Measurements from ENCODE around the gene FBXO21. TPM values are rescaled to one million over a fixed set of nuclear protein-coding genes. Genes with fewer than 3 reads are reported as not detected.
"Not testable (repeated sequence)": the region's sequence is repeated elsewhere in the genome, so short reads cannot be mapped to it uniquely, and the experiment has no call there.

The FBXO21 gene
- total and polyA plus RNA-seq, 7 experiments from 2014 or later = 30.4 to 62.9 (median 51.4) TPM

GRCh38 chr12:117207675-117208074 lies 17.4 kb upstream of the FBXO21 start:
- ATAC-seq = no peak

GRCh38 chr12:117202556-117202955 lies 12.3 kb upstream of the FBXO21 start:
- intact Hi-C loops (cut with micrococcal nuclease) = no loop called here
- Histone ChIP-seq H3K4me3 (ENCODE audit: low read length) (no peak overlapping the region), H3K27ac (ENCODE audit: low read depth, low read length) (no peak overlapping the region), H3K9me3 (ENCODE audit: control insufficient read depth in 2 of 3, low read length in 3 of 3) (no peaks in the 10 kb centered on the region), H3K36me3 (ENCODE audit: control insufficient read depth in 2 of 3, insufficient read depth in 3 of 3, low read length in 3 of 3) (no peaks in the 10 kb centered on the region), H3K4me1 (ENCODE audit: control insufficient read depth in 2 of 2, insufficient read depth in 2 of 2, low read length in 2 of 2) (no peaks in the 10 kb centered on the region), H3K27me3 (ENCODE audit: control insufficient read depth in 2 of 2, insufficient read depth in 2 of 2, low read length in 2 of 2) (no peaks in the 10 kb centered on the region)
- CTCF ChIA-PET = no interaction called here
- H3K4me1 Mint-ChIP-seq = no peaks in the 10 kb centered on the region
- no peaks in the 10 kb centered on the region for H3K36me3 Mint-ChIP-seq
- peaks cover 0 to 2% (median 0%) of the 10 kb centered on the region in 11 donors for H3K9me3 Mint-ChIP-seq
- peaks cover 0 to 14% (median 9%) of the 10 kb centered on the region in 5 donors for H3K27me3 Mint-ChIP-seq
- POLR2A ChIA-PET = no interaction called here
- DNase-seq (no peak), ATAC-seq (no peak)
- H3K27ac Mint-ChIP-seq = no peak overlapping the region
- no peak overlapping the region for H3K4me3 Mint-ChIP-seq

More at GRCh38 chr12:117207675-117208074, 17.4 kb upstream of the FBXO21 start:
- Mint-ChIP-seq H3K36me3 (no peaks in the 10 kb centered on the region), H3K4me3 (no peak overlapping the region), H3K9me3 (peaks cover 0 to 2% (median 0%) of the 10 kb centered on the region in 11 donors), H3K4me1 (peaks cover 0 to 3% (median 0%) of the 10 kb centered on the region in 7 donors), H3K27ac (no peak overlapping the region), H3K27me3 (peaks cover 4 to 23% (median 13%) of the 10 kb centered on the region in 5 donors)
- Histone ChIP-seq H3K36me3 (ENCODE audit: control insufficient read depth in 2 of 3, insufficient read depth in 3 of 3, low read length in 3 of 3) (no peaks in the 10 kb centered on the region), H3K27me3 (ENCODE audit: control insufficient read depth in 2 of 2, insufficient read depth in 2 of 2, low read length in 2 of 2) (no peaks in the 10 kb centered on the region), H3K4me3 (ENCODE audit: low read length) (no peak overlapping the region), H3K27ac (ENCODE audit: low read depth, low read length) (no peak overlapping the region), H3K4me1 (ENCODE audit: control insufficient read depth in 2 of 2, insufficient read depth in 2 of 2, low read length in 2 of 2) (no peaks in the 10 kb centered on the region), H3K9me3 (ENCODE audit: control insufficient read depth in 2 of 3, low read length in 3 of 3) (no peaks in the 10 kb centered on the region)
- CTCF ChIA-PET = no interaction called here
- intact Hi-C loops (cut with micrococcal nuclease) = no loop called here
- POLR2A ChIA-PET = no interaction called here
- no peak for DNase-seq

GRCh38 chr12:117202033-117202432 lies 11.8 kb upstream of the FBXO21 start:
- H3K27me3 Mint-ChIP-seq = peaks cover 0 to 16% (median 7%) of the 10 kb centered on the region in 5 donors
- Histone ChIP-seq H3K4me3 (ENCODE audit: low read length) (no peak overlapping the region), H3K4me1 (ENCODE audit: control insufficient read depth in 2 of 2, insufficient read depth in 2 of 2, low read length in 2 of 2) (no peaks in the 10 kb centered on the region), H3K27ac (ENCODE audit: low read depth, low read length) (no peak overlapping the region), H3K36me3 (ENCODE audit: control insufficient read depth in 2 of 3, insufficient read depth in 3 of 3, low read length in 3 of 3) (no peaks in the 10 kb centered on the region), H3K27me3 (ENCODE audit: control insufficient read depth in 2 of 2, insufficient read depth in 2 of 2, low read length in 2 of 2) (no peaks in the 10 kb centered on the region), H3K9me3 (ENCODE audit: control insufficient read depth in 2 of 3, low read length in 3 of 3) (no peaks in the 10 kb centered on the region)
- H3K36me3 Mint-ChIP-seq = no peaks in the 10 kb centered on the region
- no peaks in the 10 kb centered on the region for H3K4me1 Mint-ChIP-seq
- H3K9me3 Mint-ChIP-seq = peaks cover 0 to 2% (median 0%) of the 10 kb centered on the region in 11 donors
- DNase-seq (no peak), ATAC-seq (no peak)
- no peak overlapping the region for H3K4me3 Mint-ChIP-seq
- CTCF ChIA-PET = no interaction called here
- no peak overlapping the region for H3K27ac Mint-ChIP-seq
- intact Hi-C loops (cut with micrococcal nuclease) = no loop called here
- POLR2A ChIA-PET = interaction anchor here (0.5 kb wide), 1 partner anchor 298 kb away, joined by 3 read pairs; no protein-coding TSS in a partner anchor

GRCh38 chr12:117199956-117200744 lies 9.9 kb upstream of the FBXO21 start:
- ATAC-seq, CTCF ChIA-PET: not testable (repeated sequence)
- intact Hi-C loops (cut with micrococcal nuclease) = loop anchor here in 1 of 2 donors (10.0 kb wide), 1 partner anchor 1175 kb away; the partner anchor contains the start of genes SUDS3 and TAOK3

GRCh38 chr12:117196334-117196733 lies 6.1 kb upstream of the FBXO21 start:
- DNase-seq; H3K27ac ChIP-seq (ENCODE audit: low read depth, low read length); H3K9me3 Mint-ChIP-seq; H3K9me3 ChIP-seq (ENCODE audit: control insufficient read depth in 2 of 3, low read length in 3 of 3); H3K27ac Mint-ChIP-seq; H3K27me3 ChIP-seq (ENCODE audit: control insufficient read depth in 2 of 2, insufficient read depth in 2 of 2, low read length in 2 of 2); H3K4me1 ChIP-seq (ENCODE audit: control insufficient read depth in 2 of 2, insufficient read depth in 2 of 2, low read length in 2 of 2); POLR2A ChIA-PET; H3K36me3 ChIP-seq (ENCODE audit: control insufficient read depth in 2 of 3, insufficient read depth in 3 of 3, low read length in 3 of 3); H3K36me3 Mint-ChIP-seq; ATAC-seq; H3K4me3 Mint-ChIP-seq; H3K4me3 ChIP-seq (ENCODE audit: low read length): not testable (repeated sequence)
- Mint-ChIP-seq H3K4me1 (peaks cover 0 to 13% (median 7%) of the 10 kb centered on the region in 7 donors), H3K27me3 (peaks cover 0 to 14% (median 6%) of the 10 kb centered on the region in 5 donors)
- intact Hi-C loops (cut with micrococcal nuclease) = loop anchor here in 1 of 2 donors (10.0 kb wide), 1 partner anchor 1178 kb away; the partner anchor contains the start of genes SUDS3 and TAOK3
- CTCF ChIA-PET = interaction anchor here (0.8 kb wide), 1 partner anchor 16 kb away, joined by 3 read pairs; no protein-coding TSS in a partner anchor

More at GRCh38 chr12:117199956-117200744, 9.9 kb upstream of the FBXO21 start:
- H3K36me3 Mint-ChIP-seq; H3K4me1 Mint-ChIP-seq; H3K9me3 Mint-ChIP-seq; H3K27ac ChIP-seq (ENCODE audit: low read depth, low read length); H3K9me3 ChIP-seq (ENCODE audit: control insufficient read depth in 2 of 3, low read length in 3 of 3); H3K4me1 ChIP-seq (ENCODE audit: control insufficient read depth in 2 of 2, insufficient read depth in 2 of 2, low read length in 2 of 2); H3K27ac Mint-ChIP-seq; H3K4me3 Mint-ChIP-seq; H3K4me3 ChIP-seq (ENCODE audit: low read length); H3K27me3 ChIP-seq (ENCODE audit: control insufficient read depth in 2 of 2, insufficient read depth in 2 of 2, low read length in 2 of 2); POLR2A ChIA-PET; DNase-seq; H3K36me3 ChIP-seq (ENCODE audit: control insufficient read depth in 2 of 3, insufficient read depth in 3 of 3, low read length in 3 of 3): not testable (repeated sequence)
- H3K27me3 Mint-ChIP-seq = peaks cover 0 to 15% (median 6%) of the 10 kb centered on the region in 5 donors

GRCh38 chr12:117195027-117195426 lies 4.8 kb upstream of the FBXO21 start:
- H3K9me3 ChIP-seq (ENCODE audit: control insufficient read depth in 2 of 3, low read length in 3 of 3); H3K4me3 ChIP-seq (ENCODE audit: low read length); DNase-seq; H3K36me3 ChIP-seq (ENCODE audit: control insufficient read depth in 2 of 3, insufficient read depth in 3 of 3, low read length in 3 of 3); H3K4me1 ChIP-seq (ENCODE audit: control insufficient read depth in 2 of 2, insufficient read depth in 2 of 2, low read length in 2 of 2); H3K36me3 Mint-ChIP-seq; H3K27ac ChIP-seq (ENCODE audit: low read depth, low read length); H3K27ac Mint-ChIP-seq; H3K4me3 Mint-ChIP-seq; H3K27me3 ChIP-seq (ENCODE audit: control insufficient read depth in 2 of 2, insufficient read depth in 2 of 2, low read length in 2 of 2); ATAC-seq; H3K9me3 Mint-ChIP-seq; POLR2A ChIA-PET; CTCF ChIA-PET: not testable (repeated sequence)
- peaks cover 0 to 12% (median 6%) of the 10 kb centered on the region in 5 donors for H3K27me3 Mint-ChIP-seq
- intact Hi-C loops (cut with micrococcal nuclease) = loop anchor here in 1 of 2 donors (10.0 kb wide), 1 partner anchor 1180 kb away; the partner anchor contains the start of genes SUDS3 and TAOK3
- H3K4me1 Mint-ChIP-seq = peaks cover 0 to 19% (median 9%) of the 10 kb centered on the region in 7 donors
